ENCODE results near the gene HK1. TPM values are rescaled to one million over a fixed set of nuclear protein-coding genes. Genes with fewer than 3 reads are reported as not detected.
A peak's percentile ranks its signal among the peaks of the same experiment; 100 is the strongest.

HK1 gene
- total and polyA plus RNA-seq, 11 donors: 83.0 to 310 (median 227) TPM

- whole genome bisulfite sequencing, 4 donors: 67 to 78% (median 74%) methylated on average over 7 of the region's 7 CpGs
- Histone ChIP-seq H3K4me3 (no peak overlapping the region), H3K27me3 (no peaks in the 10 kb centered on the region), H3K4me1 (no peaks in the 10 kb centered on the region), H3K9me3 (peaks cover 0 to 8% (median 0%) of the 10 kb centered on the region in 12 donors), H3K36me3 (no peaks in the 10 kb centered on the region), H3K27ac (no peak overlapping the region)
- intact Hi-C loops (cut with DNase I): no loop called here
- ATAC-seq (no peak), DNase-seq (no peak)
- TF ChIP-seq POLR2A (IDR thresholded peaks at IDR 0.05): no peak
Observed at GRCh38 chr10:69254877-69255276, 23.4 kb upstream of the HK1 start.

GRCh38 chr10:69259547-69260243 lies 18.6 kb upstream of the HK1 start:
- DNase-seq: no peak
- no peak for TF ChIP-seq POLR2A (IDR thresholded peaks at IDR 0.05)
- TF ChIP-seq CTCF (IDR thresholded peaks at IDR 0.05): no peak
- Histone ChIP-seq H3K27ac (no peak overlapping the region), H3K4me1 (peaks cover 0 to 4% (median 0%) of the 10 kb centered on the region in 12 donors), H3K27me3 (no peaks in the 10 kb centered on the region), H3K36me3 (no peaks in the 10 kb centered on the region), H3K9me3 (no peaks in the 10 kb centered on the region), H3K4me3 (no peak overlapping the region)
- 73 to 85% (median 81%) methylated on average over 3 of the region's 3 CpGs for WGBS, 4 donors
- intact Hi-C loops (cut with DNase I): no loop called here
- ATAC-seq: no peak

DNA sequence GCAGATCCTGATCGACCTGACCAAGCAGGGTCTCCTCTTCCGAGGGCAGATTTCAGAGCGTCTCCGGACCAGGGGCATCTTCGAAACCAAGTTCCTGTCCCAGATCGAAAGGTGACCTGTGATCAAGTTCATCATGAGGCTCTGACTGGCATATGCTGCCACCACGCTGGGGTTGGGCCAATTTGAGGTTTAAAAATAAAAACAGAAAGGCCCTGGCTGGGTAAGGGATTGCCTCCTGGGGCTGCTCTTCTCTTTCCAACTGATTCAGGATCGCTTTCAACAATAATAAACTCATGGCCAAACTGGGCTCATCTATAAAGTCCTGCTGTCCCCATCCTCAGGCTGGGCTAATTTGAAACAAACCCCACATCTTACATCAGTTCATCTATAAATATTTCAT lies 17.1 kb upstream of the HK1 start:
- ATAC-seq: peak in 3 of 4 donors; percentile 42 to 61 (median 61)

GRCh38 chr10:69262292-69262751 lies 16.0 kb upstream of the HK1 start:
- DNase-seq (no peak), ATAC-seq (no peak)
- H3K4me3 ChIP-seq: no peak overlapping the region
- intact Hi-C loops (cut with DNase I): no loop called here
- TF ChIP-seq POLR2A (IDR thresholded peaks at IDR 0.05): no peak
- WGBS, 4 donors: 87 to 91% (median 90%) methylated on average over 3 of the region's 3 CpGs
- H3K4me1 ChIP-seq: peaks cover 0 to 4% (median 0%) of the 10 kb centered on the region in 12 donors
- no peaks in the 10 kb centered on the region for H3K27me3 ChIP-seq
- no peaks in the 10 kb centered on the region for H3K9me3 ChIP-seq
- no peaks in the 10 kb centered on the region for H3K36me3 ChIP-seq
- H3K27ac ChIP-seq: no peak overlapping the region

More for the DNA sequence above, 17.1 kb upstream of the HK1 start:
- H3K9me3 ChIP-seq: no peaks in the 10 kb centered on the region
- DNase-seq: no peak
- H3K4me3 ChIP-seq: no peak overlapping the region
- H3K4me1 ChIP-seq: peaks cover 0 to 4% (median 0%) of the 10 kb centered on the region in 12 donors
- TF ChIP-seq CTCF (IDR thresholded peaks at IDR 0.05) (peak in 2 of 12 donors; percentile 7 to 20), POLR2A (IDR thresholded peaks at IDR 0.05) (no peak)
- WGBS, 4 donors: 54 to 75% (median 71%) methylated on average over 7 to 8 of the region's 8 CpGs
- H3K36me3 ChIP-seq: no peaks in the 10 kb centered on the region
- no peaks in the 10 kb centered on the region for H3K27me3 ChIP-seq
- no peak overlapping the region for H3K27ac ChIP-seq
- intact Hi-C loops (cut with DNase I): no loop called here

DNA sequence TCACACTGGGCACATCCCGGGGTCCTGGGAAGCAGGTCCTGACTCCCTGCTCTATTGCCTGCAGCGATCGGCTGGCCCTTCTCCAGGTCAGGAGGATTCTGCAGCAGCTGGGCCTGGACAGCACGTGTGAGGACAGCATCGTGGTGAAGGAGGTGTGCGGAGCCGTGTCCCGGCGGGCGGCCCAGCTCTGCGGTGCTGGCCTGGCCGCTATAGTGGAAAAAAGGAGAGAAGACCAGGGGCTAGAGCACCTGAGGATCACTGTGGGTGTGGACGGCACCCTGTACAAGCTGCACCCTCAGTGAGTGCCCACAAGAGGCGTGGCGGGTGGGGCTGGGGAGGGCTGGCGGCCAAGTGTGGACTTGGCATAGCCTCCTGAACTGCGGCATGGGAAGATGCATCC lies 12.8 kb upstream of the HK1 start:
- no peaks in the 10 kb centered on the region for H3K36me3 ChIP-seq
- TF ChIP-seq POLR2A (IDR thresholded peaks at IDR 0.05) (no peak), CTCF (IDR thresholded peaks at IDR 0.05) (no peak)
- peaks cover 0 to 4% (median 0%) of the 10 kb centered on the region in 12 donors for H3K4me1 ChIP-seq
- no peaks in the 10 kb centered on the region for H3K9me3 ChIP-seq
- no peak for DNase-seq
- intact Hi-C loops (cut with DNase I): loop anchor here in 1 of 10 donors (5.0 kb wide), 1 partner anchor 47 kb away; no protein-coding TSS in a partner anchor
- H3K27me3 ChIP-seq: no peaks in the 10 kb centered on the region
- no peak for ATAC-seq
- 89 to 94% (median 91%) methylated on average over 14 to 17 of the region's 17 CpGs for WGBS, 4 donors
- H3K4me3 ChIP-seq: no peak overlapping the region
- H3K27ac ChIP-seq: no peak overlapping the region
